ENCODE results near the gene DMD. TPM values are rescaled to one million over a fixed set of nuclear protein-coding genes. Genes with fewer than 3 reads are reported as not detected.

DMD gene
- total RNA-seq, 1 donor from 2014 or later, result 6.7 TPM

- DNase-seq (ENCODE audit: extremely low read depth, low read depth, low spot score), result no peak
These were observed 1400.2 kb downstream of the DMD start for GRCh38 chrX:31811106-31811505.

- no peak for DNase-seq (ENCODE audit: extremely low read depth, low read depth, low spot score)
These were observed 1403.0 kb downstream of the DMD start for GRCh38 chrX:31808357-31808756.

GRCh38 chrX:31807165-31807564, 1404.2 kb downstream of the DMD start:
- DNase-seq (ENCODE audit: extremely low read depth, low read depth, low spot score), result no peak

GRCh38 chrX:31805781-31806180, 1405.6 kb downstream of the DMD start:
- DNase-seq (ENCODE audit: extremely low read depth, low read depth, low spot score), result no peak

GRCh38 chrX:31800219-31800618, 1411.1 kb downstream of the DMD start:
- no peak for DNase-seq (ENCODE audit: extremely low read depth, low read depth, low spot score)

GRCh38 chrX:31796624-31797023, 1414.7 kb downstream of the DMD start:
- no peak for DNase-seq (ENCODE audit: extremely low read depth, low read depth, low spot score)

- no peak for DNase-seq (ENCODE audit: extremely low read depth, low read depth, low spot score)
These were observed 1463.9 kb downstream of the DMD start for GRCh38 chrX:31747411-31747810.

- DNase-seq (ENCODE audit: extremely low read depth, low read depth, low spot score), result no peak
These were observed 1468.3 kb downstream of the DMD start for GRCh38 chrX:31743004-31743403.

- DNase-seq (ENCODE audit: extremely low read depth, low read depth, low spot score), result no peak
These were observed 1493.9 kb downstream of the DMD start for GRCh38 chrX:31717474-31717873.

GRCh38 chrX:31715675-31716074, 1495.7 kb downstream of the DMD start:
- no peak for DNase-seq (ENCODE audit: extremely low read depth, low read depth, low spot score)

GRCh38 chrX:31714797-31715196, 1496.6 kb downstream of the DMD start:
- no peak for DNase-seq (ENCODE audit: extremely low read depth, low read depth, low spot score)

GRCh38 chrX:31713120-31713519, 1498.2 kb downstream of the DMD start:
- no peak for DNase-seq (ENCODE audit: extremely low read depth, low read depth, low spot score)

GRCh38 chrX:31711166-31711565, 1500.2 kb downstream of the DMD start:
- DNase-seq (ENCODE audit: extremely low read depth, low read depth, low spot score), result no peak

- DNase-seq (ENCODE audit: extremely low read depth, low read depth, low spot score), result no peak
These were observed 1503.2 kb downstream of the DMD start for GRCh38 chrX:31708116-31708515.

GRCh38 chrX:31706466-31706865, 1504.9 kb downstream of the DMD start:
- DNase-seq (ENCODE audit: extremely low read depth, low read depth, low spot score), result no peak

- no peak for DNase-seq (ENCODE audit: extremely low read depth, low read depth, low spot score)
These were observed 1505.5 kb downstream of the DMD start for GRCh38 chrX:31705816-31706215.

GRCh38 chrX:31704938-31705337, 1506.4 kb downstream of the DMD start:
- no peak for DNase-seq (ENCODE audit: extremely low read depth, low read depth, low spot score)

GRCh38 chrX:31702222-31702621, 1509.1 kb downstream of the DMD start:
- DNase-seq (ENCODE audit: extremely low read depth, low read depth, low spot score), result no peak

- DNase-seq (ENCODE audit: extremely low read depth, low read depth, low spot score), result no peak
These were observed 1513.9 kb downstream of the DMD start for GRCh38 chrX:31697294-31697916.

GRCh38 chrX:31679861-31680260, 1531.5 kb downstream of the DMD start:
- DNase-seq (ENCODE audit: extremely low read depth, low read depth, low spot score), result no peak

GRCh38 chrX:31670245-31670644, 1541.1 kb downstream of the DMD start:
- peak; percentile 47 for DNase-seq (ENCODE audit: extremely low read depth, low read depth, low spot score)

GRCh38 chrX:31665454-31665853, 1545.9 kb downstream of the DMD start:
- no peak for DNase-seq (ENCODE audit: extremely low read depth, low read depth, low spot score)

GRCh38 chrX:31663172-31663571, 1548.2 kb downstream of the DMD start:
- DNase-seq (ENCODE audit: extremely low read depth, low read depth, low spot score), result no peak
